ENCODE measurements around the gene CLDN25.
"Not testable (repeated sequence)": the region's sequence is repeated elsewhere in the genome, so short reads cannot be mapped to it uniquely, and the experiment has no call there.

The CLDN25 gene

DNA sequence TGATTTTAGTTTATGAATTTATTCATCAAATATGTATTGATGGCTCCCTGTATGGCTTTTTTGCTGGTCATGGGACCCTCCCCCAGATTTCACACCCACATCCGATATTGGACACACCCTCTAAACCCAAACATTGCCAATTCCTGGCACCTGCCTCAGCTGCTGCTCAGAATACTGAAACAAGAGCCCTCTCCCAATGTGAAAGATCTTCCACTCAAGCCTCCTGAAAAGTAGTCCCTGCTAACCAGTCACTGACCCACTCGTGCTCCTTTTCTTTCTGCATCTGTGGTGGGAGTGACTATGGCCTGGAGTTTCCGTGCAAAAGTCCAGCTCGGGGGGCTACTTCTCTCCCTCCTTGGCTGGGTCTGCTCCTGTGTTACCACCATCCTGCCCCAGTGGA, at the start of gene CLDN25:
CLDN25 (plus strand) TSS at position 301 of the 400 bp plus-strand sequence; CDS start at position 301, 0 bp downstream.
- no peak for DNase-seq (ENCODE audit: low read depth)

DNA sequence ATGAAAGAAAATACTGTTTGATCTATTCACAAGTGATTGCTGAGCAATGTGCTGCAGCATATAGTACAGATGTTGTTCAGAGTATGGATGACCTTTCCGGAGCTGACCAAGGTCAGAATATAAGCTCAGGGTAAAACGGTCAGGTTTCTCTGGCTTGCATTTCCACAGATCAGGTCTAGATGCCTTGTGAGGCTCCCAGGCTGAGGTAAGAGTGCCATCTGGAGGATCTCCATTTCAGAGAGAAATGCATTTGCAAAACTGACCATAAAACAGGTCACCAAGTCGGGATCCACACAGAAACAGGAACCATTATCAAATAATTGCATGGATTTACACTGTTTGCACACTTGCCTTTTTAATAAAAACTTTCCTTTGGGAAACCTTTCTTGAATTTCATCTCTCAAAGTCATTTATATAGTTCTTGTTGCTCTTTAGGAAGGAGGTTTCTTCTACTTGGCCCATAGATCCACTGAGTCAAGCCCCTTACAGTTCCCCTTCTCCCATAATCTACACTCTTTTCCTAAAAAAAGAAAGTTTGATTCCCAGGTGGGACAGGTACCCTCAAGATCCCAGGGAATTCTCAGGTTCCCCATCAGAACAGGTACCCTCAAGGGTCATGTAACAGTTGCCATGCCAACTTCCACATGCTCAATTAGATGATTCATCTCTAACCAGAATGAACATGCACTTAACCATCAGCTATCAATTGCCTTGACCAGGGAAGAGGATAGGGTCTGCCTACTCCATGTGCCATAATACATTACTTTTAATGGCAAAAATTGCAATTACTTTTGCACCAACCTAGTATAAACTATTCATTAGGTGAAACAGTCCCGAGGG, 48.5 kb upstream of the CLDN25 start:
- DNase-seq (ENCODE audit: low read depth): no peak

GRCh38 chr11:113732092-113732491, 47.5 kb upstream of the CLDN25 start:
- DNase-seq (ENCODE audit: low read depth): no peak

GRCh38 chr11:113736323-113736722, 43.3 kb upstream of the CLDN25 start:
- DNase-seq (ENCODE audit: low read depth): no peak

GRCh38 chr11:113752932-113753331, 26.7 kb upstream of the CLDN25 start:
- DNase-seq (ENCODE audit: low read depth): no peak

DNA sequence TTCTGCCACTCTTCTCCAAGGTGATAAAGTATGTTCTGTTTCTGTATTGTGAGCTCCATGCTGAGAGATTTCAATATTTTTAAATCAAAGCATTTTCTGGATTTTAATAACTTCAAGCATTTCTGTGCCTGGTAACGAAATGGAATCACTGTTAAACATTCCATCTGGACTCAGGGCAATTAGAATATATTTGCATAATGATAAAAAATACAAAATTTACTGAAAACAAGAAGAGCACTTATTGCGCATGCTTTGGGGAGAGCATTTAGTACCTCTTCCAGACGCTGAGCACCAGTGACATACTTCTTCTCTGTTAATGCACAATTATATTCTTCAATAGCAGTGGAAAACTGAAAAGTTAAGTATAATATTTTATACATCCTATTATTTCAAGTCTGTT, 19.4 kb upstream of the CLDN25 start:
- no peak for DNase-seq (ENCODE audit: low read depth)

- not testable (repeated sequence) for DNase-seq (ENCODE audit: low read depth)
Measured at GRCh38 chr11:113763040-113763439, 16.6 kb upstream of the CLDN25 start.

DNA sequence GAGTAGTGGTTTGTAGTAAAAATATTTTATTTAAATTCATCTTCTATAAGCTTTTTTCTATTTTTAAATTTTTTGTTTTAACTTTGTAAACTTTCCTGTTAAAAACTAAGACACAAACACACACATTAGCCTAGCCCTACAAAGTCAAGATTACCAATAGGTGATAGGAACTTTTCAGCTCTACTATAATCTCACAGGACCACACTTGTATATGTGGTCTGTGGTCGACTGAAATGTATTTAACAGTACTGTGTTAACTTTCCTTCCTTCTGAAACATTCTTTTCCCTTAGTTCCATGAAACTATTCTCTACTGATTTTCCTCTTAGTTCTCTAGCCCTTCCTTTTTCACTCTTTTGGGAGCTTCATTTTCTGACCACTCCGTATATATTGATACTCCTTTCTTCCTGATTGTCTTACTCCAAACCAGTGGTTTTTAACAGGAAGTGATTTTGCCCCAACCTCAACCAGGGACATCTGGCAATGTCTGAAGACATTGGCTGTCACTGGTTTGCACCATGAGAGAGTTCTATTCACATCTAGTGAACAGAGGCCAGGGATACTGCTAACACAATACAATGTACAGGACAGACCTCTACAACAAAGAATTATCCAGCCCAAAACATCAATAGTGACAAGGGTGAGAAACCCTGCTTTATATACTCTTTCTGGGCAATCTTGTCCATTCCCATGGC, 14.9 kb upstream of the CLDN25 start:
- no peak for DNase-seq (ENCODE audit: low read depth)

GRCh38 chr11:113771964-113772363, 7.6 kb upstream of the CLDN25 start:
- DNase-seq (ENCODE audit: low read depth): no peak

DNA sequence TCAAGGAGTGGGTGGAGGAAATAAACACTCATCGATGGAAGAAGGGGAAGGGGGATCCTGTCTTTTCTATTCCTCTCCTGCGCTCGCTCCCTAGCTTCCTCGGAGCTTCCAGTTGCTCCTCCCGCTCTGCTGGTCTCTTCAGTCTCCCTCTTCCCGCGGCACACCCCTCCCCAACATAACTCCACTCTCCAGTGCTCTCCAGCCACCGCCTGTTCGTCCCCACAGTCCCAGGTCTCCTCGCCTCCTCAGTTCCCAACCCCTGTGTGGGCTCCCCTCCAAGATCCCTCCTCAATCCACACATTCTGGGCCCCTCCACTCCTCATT, 6.5 kb upstream of the CLDN25 start:
- DNase-seq (ENCODE audit: low read depth): no peak

- DNase-seq (ENCODE audit: low read depth): peak; percentile 91
Measured at GRCh38 chr11:113773416-113774173, 6.0 kb upstream of the CLDN25 start, which contains the start of gene ZW10. TSS of gene ZW10 (minus strand) at chr11:113773692. CDS start at chr11:113773666, 26 bp downstream.

- no peak for DNase-seq (ENCODE audit: low read depth)
Measured at GRCh38 chr11:113774174-113774503, 5.5 kb upstream of the CLDN25 start.

DNA sequence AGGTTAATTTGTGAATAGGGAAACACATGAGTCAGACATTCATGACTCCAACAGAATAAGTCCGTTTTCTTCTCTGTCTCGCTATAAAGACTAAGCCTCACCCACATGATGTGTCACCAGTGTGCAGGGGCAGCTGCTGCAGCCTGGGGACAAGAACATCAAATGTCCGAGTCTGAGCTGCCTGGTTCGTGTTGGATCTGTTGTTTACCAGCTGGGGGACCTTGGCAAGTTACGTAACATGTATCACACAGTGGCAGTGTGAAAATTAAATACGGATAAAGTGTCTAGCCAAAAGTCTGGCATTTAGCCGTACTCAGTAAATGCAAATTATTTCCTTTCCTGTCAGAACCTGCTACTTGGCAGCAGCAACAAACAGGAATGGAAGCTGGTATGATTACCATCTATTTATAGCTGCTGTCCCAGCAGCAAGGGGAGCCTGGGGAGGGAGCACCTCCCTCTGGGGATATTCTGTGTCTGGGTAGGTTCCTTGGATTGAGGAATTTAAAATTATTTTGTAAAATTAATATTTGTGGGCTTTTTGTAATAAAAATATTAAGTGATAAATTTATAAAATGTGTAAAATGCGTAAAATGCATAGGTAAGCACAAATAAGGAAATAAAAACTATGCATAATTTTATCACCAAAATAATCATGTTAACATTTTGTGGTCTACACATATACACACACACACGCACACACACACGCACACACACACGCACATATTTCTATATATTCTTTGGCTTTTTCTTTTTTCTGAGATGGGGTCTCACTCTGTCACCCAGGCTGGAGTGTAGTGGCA, 1.3 kb upstream of the CLDN25 start:
- no peak for DNase-seq (ENCODE audit: low read depth)

GRCh38 chr11:113781682-113782081, 2.1 kb downstream of the CLDN25 start:
- no peak for DNase-seq (ENCODE audit: low read depth)

GRCh38 chr11:113782134-113782533, 2.5 kb downstream of the CLDN25 start:
- no peak for DNase-seq (ENCODE audit: low read depth)

DNA sequence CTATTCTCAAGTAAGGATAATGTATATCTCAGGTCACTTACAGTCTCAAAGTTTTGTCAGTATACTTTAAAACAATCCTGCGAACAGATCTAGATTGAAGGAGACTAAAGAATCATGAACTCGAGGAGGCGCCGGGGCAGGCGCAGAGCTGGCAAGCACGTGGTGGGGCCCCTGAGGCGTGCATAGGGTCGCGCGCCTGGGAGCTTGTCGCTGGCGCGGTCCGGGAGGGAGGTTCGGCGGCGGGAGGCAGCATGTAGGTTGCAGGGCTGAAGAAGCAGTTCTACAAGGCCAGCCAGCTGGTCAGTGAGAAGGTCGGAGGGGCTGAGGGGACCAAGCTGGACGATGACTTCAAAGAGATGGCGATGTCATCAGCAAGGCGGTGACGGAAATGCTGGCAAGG, 9.4 kb downstream of the CLDN25 start:
- not testable (repeated sequence) for DNase-seq (ENCODE audit: low read depth)

- DNase-seq (ENCODE audit: low read depth): no peak
Measured at GRCh38 chr11:113789675-113790320, 10.2 kb downstream of the CLDN25 start.

DNA sequence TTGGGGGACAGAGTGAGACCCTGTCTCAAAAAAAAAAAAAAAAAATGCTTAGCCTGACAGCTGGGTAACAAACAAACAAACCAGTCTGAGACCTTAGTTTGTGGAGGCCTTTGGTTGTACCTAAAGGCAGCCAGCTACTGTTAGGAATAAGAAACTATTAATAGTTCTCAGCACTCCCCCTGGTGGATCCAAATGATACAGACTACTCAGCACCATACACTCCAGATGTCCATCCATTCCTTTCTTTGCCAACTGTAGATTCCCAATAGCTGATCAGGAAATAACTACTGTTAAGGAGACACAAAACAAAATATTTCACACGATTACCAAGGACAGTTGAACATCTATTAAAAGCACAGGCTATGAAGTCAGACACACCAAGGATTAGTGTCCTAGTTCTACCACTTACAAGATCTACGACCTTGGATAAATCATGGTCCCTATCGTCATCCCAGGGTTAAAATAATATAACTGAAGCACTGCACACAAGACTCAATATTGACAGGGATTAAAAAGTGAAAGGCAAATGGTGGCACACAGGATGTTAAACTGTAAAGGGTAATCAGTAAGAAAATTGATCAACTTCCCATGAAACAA, 17.2 kb downstream of the CLDN25 start:
- DNase-seq (ENCODE audit: low read depth): no peak

DNA sequence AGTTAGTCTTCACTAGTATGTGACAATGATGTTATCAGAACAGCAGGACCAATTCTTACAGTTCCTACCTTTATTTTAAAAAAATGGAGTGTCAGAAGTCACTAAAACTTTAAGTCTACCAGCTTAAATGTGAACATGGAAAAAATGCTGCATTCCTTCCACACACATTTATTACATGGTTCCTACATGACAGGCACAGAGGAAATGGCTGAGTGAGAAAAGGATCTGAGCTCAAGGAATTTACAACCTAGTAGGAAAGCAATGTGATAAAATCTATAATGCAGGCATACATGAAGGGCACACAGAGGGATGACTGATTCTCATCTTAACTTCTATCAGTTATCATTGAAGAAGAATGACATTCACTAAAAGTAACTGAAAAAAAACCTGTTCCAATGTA, 23.0 kb downstream of the CLDN25 start:
- no peak for DNase-seq (ENCODE audit: low read depth)

GRCh38 chr11:113805640-113806039, 26.0 kb downstream of the CLDN25 start:
- no peak for DNase-seq (ENCODE audit: low read depth)

DNA sequence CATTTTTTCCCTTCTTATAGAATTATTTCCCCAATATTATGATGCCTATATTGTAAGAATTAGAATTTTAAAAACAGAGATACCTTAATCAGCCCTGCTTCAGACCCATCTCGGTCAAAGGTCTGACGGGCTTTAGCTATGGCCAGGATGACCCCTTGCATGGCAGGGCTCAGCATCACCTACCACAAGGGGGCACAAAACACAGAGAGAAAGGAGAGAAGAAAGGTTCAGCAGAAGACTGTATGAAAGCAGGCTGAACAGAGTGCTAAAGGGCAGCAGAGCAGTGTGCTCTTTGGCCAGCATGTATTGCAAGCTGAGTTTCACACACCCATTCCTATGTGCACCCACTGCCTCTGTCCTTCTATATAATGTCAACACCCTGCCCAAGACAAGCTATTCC, 26.8 kb downstream of the CLDN25 start:
- DNase-seq (ENCODE audit: low read depth): peak; percentile 2
